ENCODE data around the gene DTYMK.

Gene DTYMK

GRCh38 chr2:241703032-241703604 is 16.5 kb upstream of the DTYMK start:
- DNase-seq = no peak

DNA sequence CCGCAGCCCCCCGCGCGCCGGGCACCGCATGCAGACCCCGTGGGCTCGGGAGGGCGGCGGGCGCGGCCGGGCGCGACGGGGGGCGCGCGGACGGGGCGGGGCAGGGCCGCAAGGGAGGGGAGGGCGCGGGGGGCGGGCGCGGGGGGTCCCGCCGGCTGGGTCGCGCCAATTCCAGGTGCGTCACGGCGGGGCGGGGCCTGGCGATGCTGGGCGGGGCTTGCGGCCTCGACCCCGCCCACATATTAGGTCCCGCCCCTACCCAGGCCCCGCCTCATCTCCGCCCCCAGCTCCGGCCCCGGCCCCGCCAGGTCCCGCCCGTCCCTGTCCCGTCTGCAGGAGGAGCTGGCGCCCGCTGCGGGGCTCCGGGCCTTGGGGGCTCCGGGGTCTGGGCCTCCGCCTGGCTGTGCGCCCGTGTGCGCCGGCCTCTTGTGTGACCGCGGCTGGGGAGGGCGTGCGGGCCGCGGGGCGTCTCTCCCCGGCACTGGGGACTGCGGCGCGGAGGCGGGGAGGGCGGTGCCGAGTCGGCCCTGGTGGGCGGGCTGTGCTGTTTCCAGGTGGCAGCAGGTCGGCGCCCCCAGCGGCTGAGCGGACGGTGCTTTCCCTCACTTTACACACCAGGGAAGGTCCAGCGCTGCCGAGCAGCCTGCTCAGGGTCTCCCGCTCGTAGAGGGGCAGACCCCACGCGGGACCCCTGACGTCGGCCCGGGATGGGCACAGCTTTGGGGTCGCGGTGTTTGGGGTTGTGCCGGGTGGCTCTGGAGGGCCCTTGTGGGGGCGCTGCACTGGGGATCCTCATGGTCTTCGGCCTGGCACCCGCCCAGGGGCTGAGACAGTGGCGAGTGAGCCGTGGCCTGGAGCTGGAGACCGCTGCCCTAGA is 15.8 kb upstream of the DTYMK start:
- peak; percentile 89 to 91 for DNase-seq

DNA sequence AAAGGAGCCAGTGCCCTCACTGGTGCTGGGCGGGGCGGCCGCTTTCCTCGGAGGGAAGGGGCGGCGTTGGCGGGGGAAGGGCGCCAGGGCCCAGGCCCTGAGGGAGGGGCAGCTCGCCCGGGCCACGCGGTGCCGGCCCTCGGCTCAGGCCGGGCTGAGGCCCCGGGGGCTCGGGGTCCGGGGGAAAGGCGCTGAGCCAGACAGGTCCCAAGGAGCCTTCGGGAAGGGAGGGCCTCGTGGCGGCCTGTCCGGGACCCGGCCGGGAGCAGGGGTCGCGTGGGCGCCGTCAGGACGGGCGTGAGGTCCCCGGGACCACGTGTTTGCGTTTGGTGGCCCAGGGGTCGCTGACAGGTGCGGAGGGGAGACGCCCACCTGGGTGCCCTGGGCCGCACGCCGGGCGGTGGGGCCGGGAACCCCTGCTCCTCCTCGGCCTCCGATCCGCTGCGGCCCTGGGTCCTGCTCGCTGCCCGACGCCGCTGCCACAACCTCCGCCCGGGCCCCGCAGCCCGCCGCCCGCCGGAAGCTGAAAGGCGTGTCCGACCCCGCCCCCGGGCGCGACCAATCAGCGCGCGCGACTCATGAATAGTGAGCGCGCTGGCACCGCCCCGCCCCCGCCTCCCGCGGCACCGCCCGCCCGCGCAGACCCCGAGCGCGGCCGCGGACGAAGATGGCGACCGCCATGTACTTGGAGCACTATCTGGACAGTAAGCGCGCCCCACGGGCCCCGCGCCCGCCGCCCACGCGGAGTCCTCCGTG is 15.0 kb upstream of the DTYMK start, which contains the start of gene ING5:
ING5 (plus strand) TSS at position 641 of the 756 bp plus-strand sequence; CDS start at position 668, 27 bp downstream.
- DNase-seq = peak; percentile 95 to 99

- no peak for DNase-seq
Measured at GRCh38 chr2:241701149-241701398, 14.5 kb upstream of the DTYMK start.

DNA sequence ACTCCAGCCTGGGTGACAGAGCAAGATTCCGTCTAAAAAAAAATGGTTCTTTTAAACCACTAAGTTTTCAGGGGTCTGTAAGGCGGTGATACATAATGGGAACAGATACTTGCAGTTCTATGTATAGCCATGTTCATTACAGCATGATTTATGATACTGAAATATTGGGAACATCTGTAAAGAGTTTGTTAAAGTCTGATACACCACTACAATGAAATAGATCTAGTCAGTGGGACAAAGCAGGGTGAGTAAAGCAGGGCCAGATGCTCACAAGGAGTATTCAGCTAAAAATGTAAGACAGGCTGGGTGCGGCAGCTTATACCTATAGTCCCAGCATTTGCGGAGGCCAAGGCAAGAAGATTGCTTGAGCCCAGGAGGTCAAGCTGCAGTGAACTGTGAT is 9.0 kb upstream of the DTYMK start:
- no peak for DNase-seq

DNA sequence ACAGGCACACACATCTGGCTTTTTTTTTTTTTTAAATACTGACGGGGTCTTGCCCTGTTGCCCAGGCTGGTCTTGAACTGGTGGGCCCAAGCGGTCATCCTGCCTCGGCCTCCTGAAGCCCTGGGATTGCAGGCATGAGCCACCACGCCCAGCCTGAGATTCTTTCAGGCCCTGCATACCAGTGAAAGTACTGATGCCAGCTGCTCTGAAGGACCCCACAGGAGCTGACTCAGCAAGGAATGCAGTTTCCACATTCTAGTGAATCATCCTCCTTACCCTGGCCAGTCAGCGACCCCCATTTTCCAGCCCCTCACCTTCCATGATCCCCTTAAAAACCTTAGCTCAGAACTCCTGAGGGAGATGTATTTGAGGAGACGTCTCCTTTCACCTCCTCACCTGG is 5.8 kb upstream of the DTYMK start:
- DNase-seq = no peak

- DNase-seq = no peak
Measured at GRCh38 chr2:241690202-241690717, 3.6 kb upstream of the DTYMK start.

DNA sequence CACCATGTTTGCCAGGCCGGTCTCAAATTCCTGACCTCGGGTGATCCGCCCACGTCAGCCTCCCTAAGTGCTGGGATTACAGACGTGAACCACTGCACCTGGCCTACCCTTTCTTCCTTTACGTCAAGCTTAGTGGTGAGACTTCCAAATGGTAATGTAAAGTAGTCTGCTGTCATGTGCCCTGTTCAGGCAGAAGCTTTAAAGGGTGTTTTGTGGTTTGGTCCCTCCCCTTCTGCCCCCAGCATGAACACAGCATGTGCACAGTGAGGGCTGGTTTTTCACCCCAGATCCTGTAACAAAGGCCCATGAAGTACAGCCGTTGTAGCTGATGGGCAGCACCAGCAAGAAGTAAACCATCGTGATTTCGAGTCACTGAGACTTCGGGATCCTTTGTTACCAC is 2.7 kb upstream of the DTYMK start:
- no peak for DNase-seq

DNA sequence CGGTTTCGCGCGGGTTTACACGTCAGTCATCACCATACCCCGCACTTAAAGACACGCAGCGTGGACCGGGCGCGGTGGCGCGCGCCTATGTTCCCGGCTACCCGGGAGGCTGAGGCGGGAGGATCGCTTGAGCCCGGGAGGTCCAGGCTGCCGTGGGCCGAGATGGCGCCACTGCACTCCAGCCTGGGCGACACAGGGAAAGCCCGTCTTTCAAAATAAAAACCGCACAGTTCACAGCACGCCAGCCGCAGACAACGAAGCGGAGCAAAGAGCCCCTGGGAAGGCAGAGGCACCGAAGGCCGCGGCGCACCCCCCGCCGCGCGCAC is 328 bp downstream of the DTYMK start:
- no peak for DNase-seq

DNA sequence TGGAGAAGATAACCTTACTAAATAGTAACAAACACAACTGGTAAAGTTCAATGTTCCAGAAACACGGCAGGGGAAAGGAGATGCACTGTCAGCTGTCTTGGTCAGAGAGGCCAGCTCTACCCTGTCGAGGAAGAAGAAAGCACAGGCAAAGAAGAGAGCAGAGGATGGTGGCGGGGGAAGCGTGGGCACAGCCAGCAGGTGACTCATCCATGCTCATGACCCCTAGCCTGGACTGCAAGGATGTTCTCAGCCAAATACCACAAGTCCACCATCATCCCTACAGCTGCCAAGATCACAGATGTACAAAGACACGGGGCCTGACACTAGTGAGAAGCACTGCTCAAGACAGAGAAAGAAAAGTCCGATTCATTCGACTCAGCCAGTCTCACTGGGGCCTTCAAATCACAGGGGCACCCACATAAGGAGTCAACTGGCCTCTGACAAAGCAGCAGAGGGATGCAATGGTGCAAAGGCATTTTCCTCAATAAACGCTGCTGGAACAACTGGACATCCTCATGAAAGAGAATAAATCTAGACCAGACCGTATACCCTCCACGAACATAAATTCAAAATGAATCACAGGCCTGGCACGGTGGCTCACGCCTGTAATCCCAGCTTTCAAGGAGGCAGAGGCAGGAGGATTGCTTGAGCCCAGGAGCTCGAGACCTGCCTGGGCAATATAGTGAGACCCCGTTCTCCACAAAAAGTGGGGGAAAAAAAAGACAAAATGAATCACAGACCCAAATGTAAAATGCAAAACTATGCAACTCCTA is 5.6 kb downstream of the DTYMK start:
- no peak for DNase-seq

GRCh38 chr2:241680044-241680443 is 6.6 kb downstream of the DTYMK start:
- DNase-seq = no peak

DNA sequence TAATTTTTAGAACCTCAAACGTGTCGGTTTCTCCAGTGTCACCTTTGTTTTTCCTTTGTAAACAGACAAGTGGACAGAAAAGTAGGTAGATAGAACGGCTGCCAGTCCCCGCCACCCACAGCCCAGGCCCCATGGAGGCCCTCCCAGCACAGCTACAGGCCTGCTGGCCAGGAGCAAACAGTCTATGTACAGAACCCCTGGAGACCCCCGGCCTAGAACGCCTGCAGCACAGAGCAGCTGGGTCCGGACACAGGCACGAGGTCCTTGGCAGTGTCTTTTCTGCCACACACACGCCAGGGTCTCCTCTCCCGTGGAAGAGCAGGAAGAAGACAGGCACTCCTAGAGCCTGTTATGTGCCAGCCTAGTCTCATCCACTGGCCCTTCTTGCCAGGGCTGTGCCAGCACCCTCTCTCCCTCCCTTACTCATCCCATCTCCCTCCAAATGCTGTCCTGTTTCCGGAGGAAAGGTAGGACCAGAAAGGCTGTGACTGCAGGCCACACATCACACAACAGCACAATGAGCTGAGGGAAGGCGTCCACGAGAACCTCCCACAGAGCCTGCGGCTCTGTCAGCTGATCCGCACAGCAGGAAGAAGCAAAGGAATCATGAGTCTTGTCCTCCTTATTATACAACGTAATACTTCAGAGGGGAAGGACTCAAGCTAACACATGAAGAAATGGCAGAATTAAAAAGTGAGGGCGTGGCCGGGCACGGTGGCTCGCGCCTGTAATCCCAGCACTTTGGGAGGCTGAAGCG is 7.7 kb downstream of the DTYMK start:
- DNase-seq = no peak

- no peak for DNase-seq
Measured at GRCh38 chr2:241678307-241678706, 8.3 kb downstream of the DTYMK start.

DNA sequence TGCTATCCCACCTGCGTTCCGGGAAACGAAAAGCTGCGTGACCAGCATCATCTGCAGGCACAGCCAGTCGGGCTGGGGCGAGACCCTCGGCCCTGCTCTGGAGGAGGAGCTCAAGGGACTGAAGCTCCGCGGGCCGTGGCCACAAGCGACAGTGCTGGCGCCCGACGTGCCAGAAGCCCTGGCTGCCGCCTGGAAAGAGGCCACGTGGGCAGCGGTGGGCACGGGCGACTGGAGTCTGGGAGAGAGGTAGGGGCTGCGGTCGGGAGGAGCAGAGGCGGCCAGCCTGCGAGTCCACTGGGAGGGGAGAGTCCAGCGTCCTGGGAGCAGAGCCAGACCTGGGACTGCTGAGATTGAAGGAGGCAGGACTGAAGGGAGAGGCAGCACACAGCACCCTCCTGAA is 9.2 kb downstream of the DTYMK start:
- DNase-seq = no peak

- DNase-seq = no peak
Measured at GRCh38 chr2:241676665-241677064, 9.9 kb downstream of the DTYMK start.

DNA sequence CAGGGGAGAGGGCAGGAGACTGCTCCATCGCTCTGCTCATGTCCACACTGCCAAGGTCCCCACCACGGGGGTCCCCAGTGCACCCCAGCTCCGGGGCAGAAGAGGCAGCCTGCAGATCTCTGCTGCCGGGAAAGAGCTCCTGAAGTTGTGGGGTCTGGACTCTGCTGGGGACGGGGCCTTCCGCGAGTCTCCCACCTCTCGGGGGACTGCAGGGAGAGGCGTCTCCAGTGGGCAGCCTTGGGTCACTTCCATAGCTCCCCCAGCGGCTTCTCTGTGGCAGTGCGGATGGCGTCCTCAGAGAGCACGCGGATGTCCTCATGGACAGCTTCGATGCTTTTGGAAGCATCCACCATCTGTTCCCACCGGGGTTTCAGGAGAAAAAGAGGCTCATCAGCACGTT is 10.7 kb downstream of the DTYMK start:
- no peak for DNase-seq

DNA sequence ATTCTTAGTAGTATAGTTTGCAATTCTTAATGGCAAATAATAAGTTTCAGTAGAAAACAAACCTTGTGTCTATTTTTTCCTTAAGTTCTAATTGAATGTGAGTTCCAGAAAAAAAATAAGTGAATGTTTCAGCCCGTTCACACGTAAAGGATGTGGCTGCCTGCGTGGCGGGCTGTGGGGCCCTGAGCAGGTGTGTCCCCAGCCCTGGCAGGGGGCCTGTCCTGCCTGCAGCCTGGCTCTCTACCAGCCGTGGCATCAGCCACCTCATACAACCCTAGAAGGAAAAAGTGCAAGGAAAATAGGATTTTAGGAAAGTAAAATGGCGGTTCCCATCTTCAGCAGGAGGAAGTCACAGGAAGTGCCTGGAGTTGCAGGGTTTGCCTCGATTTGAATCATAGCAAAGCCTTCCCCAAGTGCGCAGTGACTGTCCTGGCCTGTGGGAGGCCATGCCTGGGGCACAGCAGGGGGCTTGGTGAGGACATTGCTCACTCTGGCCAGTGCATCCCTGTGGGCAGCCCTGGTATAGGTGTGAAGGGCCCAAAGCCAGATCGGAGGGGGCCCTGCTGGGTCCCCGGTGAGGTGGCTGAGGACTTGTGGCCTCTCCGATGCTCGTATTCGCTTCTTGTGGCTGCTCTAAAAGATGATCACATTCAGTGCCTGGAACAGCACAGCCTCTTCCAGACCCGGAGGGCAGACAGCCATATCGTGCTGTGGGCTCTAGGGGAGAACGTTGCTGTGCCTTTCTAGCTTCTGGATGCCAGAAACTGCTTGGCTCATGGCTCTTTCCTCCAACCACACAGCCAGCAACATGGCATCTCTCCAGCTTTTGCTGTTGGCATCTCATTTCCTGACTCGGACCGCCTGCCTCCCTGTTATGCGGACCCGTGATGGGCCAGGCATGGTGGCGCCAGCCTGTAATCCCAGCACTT is 12.6 kb downstream of the DTYMK start:
- DNase-seq = no peak

DNA sequence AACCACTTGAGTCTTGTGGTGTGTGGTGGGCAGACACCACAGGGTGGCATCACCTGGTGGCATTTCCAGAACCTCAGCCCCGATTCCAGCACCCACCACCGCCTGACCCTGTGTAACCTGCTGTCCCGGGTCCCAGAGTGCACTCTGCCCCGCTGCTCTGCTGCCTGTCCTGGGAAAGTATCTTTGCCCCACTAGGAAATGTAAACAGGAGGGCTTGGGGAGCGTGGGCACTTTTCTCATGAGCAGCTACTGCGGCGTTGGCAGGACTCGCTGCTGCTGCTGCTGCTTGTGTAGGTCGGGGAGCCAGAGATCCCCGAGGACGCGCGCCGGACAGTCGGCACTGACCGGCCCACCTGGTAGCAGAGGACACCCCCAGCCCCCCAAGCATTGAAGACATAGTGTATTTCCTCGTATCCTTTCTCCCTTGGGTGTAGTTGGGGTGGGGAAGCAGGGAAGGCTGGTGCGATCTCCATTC is 13.4 kb downstream of the DTYMK start:
- DNase-seq = no peak

GRCh38 chr2:241672243-241673188 is 14.1 kb downstream of the DTYMK start:
- no peak for DNase-seq
